Hepatocyte (in vitro differentiated cells): ENCODE data around the gene SLC30A1.

Source experiments
- CTCF ChIP-seq: fragments of 200-600 bp; sonication (generic); IDR thresholded peaks from 2 replicates; pipeline ENCODE4 v1.5.1; 2016; ENCODE audit warnings: antibody characterized with exemption, mild to moderate bottlenecking; ENCODE audit not compliant: poor library complexity
- EZH2 ChIP-seq: fragments of 200-600 bp; sonication (generic); IDR thresholded peaks from 2 replicates; pipeline ENCODE4 v1.6.1; 2016; ENCODE audit warnings: antibody characterized with exemption, mild to moderate bottlenecking, borderline replicate concordance
- EZH2phosphoT487 ChIP-seq: fragments of 200-600 bp; sonication (generic); IDR thresholded peaks from one replicate; pipeline ENCODE4 v1.6.1; 2018; ENCODE audit warnings: antibody characterized with exemption, mild to moderate bottlenecking, low read depth, moderate library complexity; ENCODE audit not compliant: unreplicated experiment, severe bottlenecking

GRCh38 chr1:211623515-211623914 lies 44.6 kb upstream of the SLC30A1 start:
- no peak for TF ChIP-seq CTCF
- no peak for TF ChIP-seq EZH2
- TF ChIP-seq EZH2phosphoT487: no peak
